HPDE6-E6E7 (cell line): ENCODE measurements around the gene SUCNR1.
"Not testable (repeated sequence)": the region's sequence is repeated elsewhere in the genome, so short reads cannot be mapped to it uniquely, and the experiment has no call there.

Source experiments
- DNase-seq: peaks from one replicate; pipeline ENCODE4 v3.0.0; 2011; ENCODE audit warnings: missing footprints; ENCODE audit errors: extremely low spot score

The SUCNR1 gene

GRCh38 chr3:151871639-151872468, 1.6 kb upstream of the SUCNR1 start:
- no peak for DNase-seq

GRCh38 chr3:151874079-151874478, 636 bp downstream of the SUCNR1 start:
- not testable (repeated sequence) for DNase-seq

GRCh38 chr3:151875759-151876158, 2.3 kb downstream of the SUCNR1 start:
- no peak for DNase-seq

- no peak for DNase-seq
These were observed 3.8 kb downstream of the SUCNR1 start for GRCh38 chr3:151877269-151877668.

GRCh38 chr3:151878465-151878864, 5.0 kb downstream of the SUCNR1 start:
- no peak for DNase-seq

- no peak for DNase-seq
These were observed 5.6 kb downstream of the SUCNR1 start for GRCh38 chr3:151879037-151879436.

GRCh38 chr3:151879679-151880415, 6.4 kb downstream of the SUCNR1 start:
- DNase-seq, result no peak

GRCh38 chr3:151880416-151880690, 6.9 kb downstream of the SUCNR1 start:
- no peak for DNase-seq

- no peak for DNase-seq
These were observed 7.7 kb downstream of the SUCNR1 start for GRCh38 chr3:151881137-151881536.

- DNase-seq, result not testable (repeated sequence)
These were observed 12.0 kb downstream of the SUCNR1 start for GRCh38 chr3:151885397-151885796.

GRCh38 chr3:151887450-151888211, 14.2 kb downstream of the SUCNR1 start:
- not testable (repeated sequence) for DNase-seq

- DNase-seq, result peak; percentile 8
These were observed 17.3 kb downstream of the SUCNR1 start for GRCh38 chr3:151890721-151891141.

GRCh38 chr3:151891721-151892120, 18.3 kb downstream of the SUCNR1 start:
- no peak for DNase-seq

- DNase-seq, result no peak
These were observed 20.8 kb downstream of the SUCNR1 start for GRCh38 chr3:151894219-151894618.

GRCh38 chr3:151895478-151896241, 22.2 kb downstream of the SUCNR1 start:
- no peak for DNase-seq

GRCh38 chr3:151896246-151897012, 23.0 kb downstream of the SUCNR1 start:
- peak; percentile 60 for DNase-seq

GRCh38 chr3:151898121-151898520, 24.7 kb downstream of the SUCNR1 start:
- DNase-seq, result not testable (repeated sequence)

GRCh38 chr3:151898564-151899261, 25.3 kb downstream of the SUCNR1 start:
- not testable (repeated sequence) for DNase-seq

GRCh38 chr3:151899996-151900395, 26.6 kb downstream of the SUCNR1 start:
- no peak for DNase-seq

- no peak for DNase-seq
These were observed 27.0 kb downstream of the SUCNR1 start for GRCh38 chr3:151900460-151900859.
